Small intestine (tissue), 7 donors: ENCODE results near the gene GNAT2. TPM values are rescaled to one million over a fixed set of nuclear protein-coding genes. Genes with fewer than 3 reads are reported as not detected.

Source experiments
- DNase-seq, 2 donors: peaks; one replicate each; pipeline versions ENCODE4 v3.0.0 to v3.0.0-alpha.2; 2013
- FAIRE-seq: peaks from 2 replicates; lab custom pipeline; 2012; peaks lifted over from hg19 to GRCh38; lab: Jason Lieb, UNC
- H3K27ac ChIP-seq, 3 donors: one replicate each; pipeline ENCODE4 v1.5.1; 2013; ENCODE audit warnings: low read length in 2 of 3, mild to moderate bottlenecking in 2 of 3, control low read depth in 1 of 3, inconsistent platforms in 1 of 3, low read depth in 1 of 3, moderate library complexity in 1 of 3
- H3K27me3 ChIP-seq, 3 donors: one replicate each; pipeline ENCODE4 v1.6.1; 2013; ENCODE audit warnings: low read length in 3 of 3, inconsistent platforms in 1 of 3; ENCODE audit not compliant: control insufficient read depth in 3 of 3, insufficient read depth in 3 of 3
- H3K36me3 ChIP-seq, 3 donors: one replicate each; pipeline ENCODE4 v1.6.1; 2013; ENCODE audit warnings: low read length in 3 of 3, inconsistent platforms in 1 of 3, low read depth in 1 of 3, mild to moderate bottlenecking in 1 of 3, moderate library complexity in 1 of 3; ENCODE audit not compliant: control insufficient read depth in 3 of 3, insufficient read depth in 2 of 3
- H3K4me1 ChIP-seq, 3 donors: one replicate each; pipeline ENCODE4 v1.6.1; 2013; ENCODE audit warnings: low read length in 2 of 3, inconsistent platforms in 1 of 3, low read depth in 1 of 3, mild to moderate bottlenecking in 1 of 3, moderate library complexity in 1 of 3; ENCODE audit not compliant: control insufficient read depth in 3 of 3, insufficient read depth in 2 of 3
- H3K4me3 ChIP-seq, 3 donors: one replicate each; pipeline ENCODE4 v1.5.1; 2013; ENCODE audit warnings: low read length in 3 of 3, control low read depth in 1 of 3, inconsistent platforms in 1 of 3, low read depth in 1 of 3, mild to moderate bottlenecking in 1 of 3, moderate library complexity in 1 of 3
- H3K9me3 ChIP-seq, 2 donors: one replicate each; pipeline ENCODE4 v1.6.1; 2013; ENCODE audit warnings: low read depth in 1 of 2, low read length in 1 of 2; ENCODE audit not compliant: control insufficient read depth in 2 of 2, insufficient read depth in 1 of 2
- WGBS, 3 donors: extraction: QIAGEN DNeasy Blood & Tissue Kit; methylation state at CpG; one replicate each; pipeline ENCODE4 v1.1.7; 2013; 5-methylcytosine and 5-hydroxymethylcytosine counted together
- polyA plus RNA-seq, 4 donors: library from polyadenylated mRNA; stranded (reverse) in 3 of 4; unstranded in 1 of 4; fragments of 200-250 nt in 3 of 4; fragments of 120-200 nt in 1 of 4; gene quantifications; one replicate each; pipeline versions ENCODE4 v1.2.1 to v1.2.3, GENCODE V29; 2013
- donor health status: healthy with polysubstance abuse.
- donor health status: control.
- donor health status: control.
- donor health status: Bipolar disorder and iron deficiency.
- donor health status: healthy.

Gene GNAT2
- polyA plus RNA-seq, 4 donors: 0.04 to 0.28 TPM; not detected in 2

DNA sequence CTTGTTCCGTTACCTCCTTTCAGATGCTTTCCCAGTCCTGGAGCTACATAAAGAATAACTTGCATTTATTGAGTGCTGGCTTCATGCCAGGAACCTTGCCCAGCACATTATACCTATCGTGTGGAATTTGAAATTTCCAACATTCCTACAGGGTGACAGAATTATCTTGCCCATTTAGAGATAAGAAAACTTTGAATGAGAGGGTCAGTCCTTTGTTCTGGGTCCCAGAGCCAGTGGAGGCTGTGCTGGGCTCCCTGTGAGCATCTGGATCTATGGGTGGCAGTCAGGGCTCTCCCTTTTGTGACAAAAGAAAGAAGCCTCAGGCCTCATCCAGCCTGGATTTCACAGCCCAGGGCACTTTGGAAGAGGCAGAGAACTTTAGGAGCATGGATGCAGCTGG, 39.7 kb upstream of the GNAT2 start:
- FAIRE-seq: no peak

DNA sequence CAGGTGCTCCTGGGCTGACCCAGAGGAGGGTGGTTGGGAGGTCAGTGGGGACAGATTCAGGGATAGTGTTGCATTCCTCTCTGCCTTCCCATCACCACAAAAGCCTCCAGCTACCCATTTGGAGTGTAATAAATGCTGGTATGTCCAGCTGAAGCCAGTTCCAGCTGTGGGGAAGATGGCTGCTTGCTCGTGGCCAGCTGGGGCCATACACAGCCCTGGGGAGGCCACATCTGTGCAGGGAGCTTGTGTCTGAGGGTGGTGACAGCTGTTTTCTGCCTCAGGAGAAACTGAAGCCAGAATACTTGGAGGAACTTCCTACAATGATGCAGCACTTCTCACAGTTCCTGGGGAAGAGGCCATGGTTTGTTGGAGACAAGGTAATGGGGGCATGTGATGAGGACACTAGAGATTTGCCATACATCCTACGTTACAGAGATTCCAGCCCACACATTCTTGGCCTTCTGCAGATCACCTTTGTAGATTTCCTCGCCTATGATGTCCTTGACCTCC, 39.2 kb upstream of the GNAT2 start:
- peaks cover 0 to 31% (median 1%) of the 10 kb centered on the region in 3 donors for H3K4me1 ChIP-seq
- H3K4me3 ChIP-seq: no peak overlapping the region
- no peak for DNase-seq
- peaks cover 4 to 43% (median 7%) of the 10 kb centered on the region in 3 donors for H3K36me3 ChIP-seq
- FAIRE-seq: no peak
- 36 to 41% (median 37%) methylated on average over 3 of the region's 3 CpGs for WGBS, 3 donors
- no peak overlapping the region for H3K27ac ChIP-seq
- H3K9me3 ChIP-seq: no peaks in the 10 kb centered on the region
- no peaks in the 10 kb centered on the region for H3K27me3 ChIP-seq

More for the DNA sequence above, 39.7 kb upstream of the GNAT2 start:
- no peak overlapping the region for H3K27ac ChIP-seq
- no peaks in the 10 kb centered on the region for H3K9me3 ChIP-seq
- 29 to 59% (median 30%) methylated on average over 2 of the region's 2 CpGs for WGBS, 3 donors
- H3K4me3 ChIP-seq: no peak overlapping the region
- H3K4me1 ChIP-seq: peaks cover 0 to 31% (median 1%) of the 10 kb centered on the region in 3 donors
- H3K27me3 ChIP-seq: no peaks in the 10 kb centered on the region
- DNase-seq: peak; percentile 46 to 47
- H3K36me3 ChIP-seq: peaks cover 4 to 43% (median 7%) of the 10 kb centered on the region in 3 donors

DNA sequence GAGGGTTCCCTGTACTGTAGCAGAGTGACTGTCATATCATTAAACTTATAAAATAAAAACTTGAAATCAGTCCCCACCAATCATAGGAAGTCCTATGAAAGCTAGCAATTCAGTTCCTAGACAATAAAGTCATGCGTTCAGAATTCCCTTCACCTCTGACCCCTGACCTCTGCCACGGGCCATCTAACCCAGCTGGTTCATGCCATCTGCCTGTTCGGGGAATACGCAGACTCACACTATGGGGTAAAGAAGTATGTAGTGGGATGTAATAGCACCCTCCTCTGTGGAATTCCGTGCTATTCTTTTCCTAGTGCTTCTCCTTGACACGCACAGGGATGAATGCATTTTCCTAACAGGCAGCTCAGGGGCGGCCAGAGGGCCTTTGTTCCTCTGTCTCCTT, 38.6 kb upstream of the GNAT2 start:
- H3K4me1 ChIP-seq: peaks cover 0 to 37% (median 1%) of the 10 kb centered on the region in 3 donors
- H3K27ac ChIP-seq: no peak overlapping the region
- FAIRE-seq (no peak), DNase-seq (no peak)
- H3K36me3 ChIP-seq: peaks cover 4 to 43% (median 7%) of the 10 kb centered on the region in 3 donors
- no peaks in the 10 kb centered on the region for H3K9me3 ChIP-seq
- 61 to 74% (median 73%) methylated on average over 7 of the region's 7 CpGs for WGBS, 3 donors
- peak overlapping the region in 1 of 3 donors; percentile 29 for H3K4me3 ChIP-seq
- no peaks in the 10 kb centered on the region for H3K27me3 ChIP-seq

DNA sequence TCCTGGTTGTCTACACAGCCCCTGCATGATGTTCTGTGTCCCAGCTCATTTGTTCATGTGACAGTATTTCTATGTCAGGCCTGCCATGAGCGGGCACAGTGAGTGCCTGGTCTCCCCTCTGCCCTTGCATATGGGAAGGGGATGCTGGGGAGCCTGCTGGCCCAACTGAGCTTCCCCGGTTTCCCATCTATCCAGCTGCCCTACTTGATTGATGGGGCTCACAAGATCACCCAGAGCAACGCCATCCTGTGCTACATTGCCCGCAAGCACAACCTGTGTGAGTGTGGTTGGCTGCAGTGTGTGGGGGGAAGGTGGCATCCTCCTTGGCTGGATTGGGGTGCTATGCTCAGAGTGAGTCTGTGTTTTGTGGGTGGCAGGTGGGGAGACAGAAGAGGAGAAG, 38.0 kb upstream of the GNAT2 start:
- no peak for FAIRE-seq
- peaks cover 0 to 41% (median 1%) of the 10 kb centered on the region in 3 donors for H3K4me1 ChIP-seq
- WGBS, 3 donors: 74 to 93% (median 80%) methylated on average over 4 of the region's 4 CpGs
- peak overlapping the region in 1 of 3 donors; percentile 29 for H3K4me3 ChIP-seq
- H3K36me3 ChIP-seq: peaks cover 4 to 43% (median 7%) of the 10 kb centered on the region in 3 donors
- no peak for DNase-seq
- H3K27ac ChIP-seq: no peak overlapping the region
- no peaks in the 10 kb centered on the region for H3K9me3 ChIP-seq
- no peaks in the 10 kb centered on the region for H3K27me3 ChIP-seq

GRCh38 chr1:109655615-109656519, 36.5 kb upstream of the GNAT2 start, which contains the start of gene GSTM4:
Gene GSTM4 (plus strand): TSS chr1:109656099. CDS start chr1:109656390, 291 bp downstream.
- no peaks in the 10 kb centered on the region for H3K27me3 ChIP-seq
- H3K9me3 ChIP-seq: no peaks in the 10 kb centered on the region
- H3K36me3 ChIP-seq: peaks cover 0 to 32% (median 7%) of the 10 kb centered on the region in 3 donors
- DNase-seq (peak; percentile 95 to 97), FAIRE-seq (no peak)
- H3K4me3 ChIP-seq: peak within 1 kb of the TSS; percentile 54 to 66 (median 65)
- H3K27ac ChIP-seq: peak within 1 kb of the TSS; percentile 77 to 87 (median 84)
- 0 to 2% (median 1%) methylated on average over 52 to 54 of the region's 54 CpGs for WGBS, 3 donors
- H3K4me1 ChIP-seq: peaks cover 0 to 49% (median 1%) of the 10 kb centered on the region in 3 donors

- Histone ChIP-seq H3K9me3 (no peaks in the 10 kb centered on the region), H3K27ac (no peak overlapping the region), H3K4me3 (no peak overlapping the region), H3K27me3 (no peaks in the 10 kb centered on the region), H3K36me3 (peaks cover 0 to 21% (median 5%) of the 10 kb centered on the region in 3 donors), H3K4me1 (peaks cover 0 to 49% (median 1%) of the 10 kb centered on the region in 3 donors)
- FAIRE-seq (no peak), DNase-seq (no peak)
- 88 to 91% (median 90%) methylated on average over 12 of the region's 12 CpGs for WGBS, 3 donors
Observed at GRCh38 chr1:109654519-109654918, 35.1 kb upstream of the GNAT2 start.

DNA sequence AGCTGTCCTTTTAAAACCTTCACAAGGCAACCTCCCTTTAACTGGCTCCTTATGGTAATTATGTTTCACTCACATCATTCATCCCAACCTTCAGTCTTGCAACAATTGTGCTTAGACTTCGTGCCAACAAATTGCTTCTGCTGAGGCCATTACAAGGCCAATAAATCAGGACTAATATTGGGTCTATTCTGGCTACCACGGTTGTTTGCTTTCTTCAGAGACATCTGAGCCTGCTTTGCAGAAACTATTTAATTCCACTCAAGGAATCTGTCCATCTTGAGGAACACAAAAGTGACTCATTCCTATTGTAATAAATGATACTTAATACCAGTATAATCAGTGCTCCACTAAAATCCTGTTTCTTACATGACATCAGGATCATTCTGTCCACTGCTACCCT, 33.9 kb upstream of the GNAT2 start:
- Histone ChIP-seq H3K27me3 (no peaks in the 10 kb centered on the region), H3K4me1 (peaks cover 0 to 39% (median 0%) of the 10 kb centered on the region in 3 donors), H3K9me3 (no peaks in the 10 kb centered on the region), H3K27ac (peak overlapping the region; percentile 2 to 61 (median 48)), H3K4me3 (no peak overlapping the region), H3K36me3 (peaks cover 0 to 11% (median 0%) of the 10 kb centered on the region in 3 donors)
- FAIRE-seq (no peak), DNase-seq (peak; percentile 36 to 80)
- 20 to 49% (median 27%) methylated on average over 2 of the region's 2 CpGs for WGBS, 3 donors

DNA sequence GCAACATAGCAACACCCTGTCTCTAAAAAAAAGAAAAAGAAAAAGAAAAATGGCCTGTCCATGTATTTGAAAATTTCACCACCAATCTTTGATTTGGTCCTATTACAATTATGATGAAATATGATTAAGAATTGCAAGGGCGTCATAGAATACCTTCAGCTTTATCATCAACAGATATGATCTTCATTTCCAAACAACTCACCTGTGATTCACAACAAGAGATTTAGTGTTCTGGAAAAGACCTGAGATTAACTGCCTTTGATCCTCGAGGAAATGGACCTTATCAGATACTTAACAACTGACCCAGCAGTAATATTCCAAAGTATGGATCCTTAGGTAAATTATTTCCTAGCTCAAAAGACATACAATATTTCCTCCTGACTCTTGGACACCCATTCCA, 33.0 kb upstream of the GNAT2 start:
- DNase-seq (peak; percentile 46 to 94), FAIRE-seq (no peak)
- Histone ChIP-seq H3K4me3 (no peak overlapping the region), H3K36me3 (peaks cover 0 to 3% (median 0%) of the 10 kb centered on the region in 3 donors), H3K27ac (peak overlapping the region in 1 of 3 donors; percentile 73), H3K9me3 (no peaks in the 10 kb centered on the region), H3K4me1 (peaks cover 0 to 35% (median 0%) of the 10 kb centered on the region in 3 donors), H3K27me3 (no peaks in the 10 kb centered on the region)
- WGBS, 3 donors: 25 to 45% (median 35%) methylated on average over 2 of the region's 2 CpGs
